LHCN-M2 (cell line): ENCODE data around the gene TANGO2. TPM values are rescaled to one million over a fixed set of nuclear protein-coding genes. Genes with fewer than 3 reads are reported as not detected.

Experiments used
- DNase-seq: peaks from one replicate; pipeline ENCODE4 v3.0.0-alpha.2; 2012; ENCODE audit warnings: low read depth
- total RNA-seq: library from RNA; depleted of rRNA; stranded (reverse); fragments of >200 nt; gene quantifications from 2 replicates; pipeline ENCODE4 v1.2.3, GENCODE V29; 2014

Gene TANGO2
- total RNA-seq, 1 experiment from 2014 or later = 30.8 TPM

DNA sequence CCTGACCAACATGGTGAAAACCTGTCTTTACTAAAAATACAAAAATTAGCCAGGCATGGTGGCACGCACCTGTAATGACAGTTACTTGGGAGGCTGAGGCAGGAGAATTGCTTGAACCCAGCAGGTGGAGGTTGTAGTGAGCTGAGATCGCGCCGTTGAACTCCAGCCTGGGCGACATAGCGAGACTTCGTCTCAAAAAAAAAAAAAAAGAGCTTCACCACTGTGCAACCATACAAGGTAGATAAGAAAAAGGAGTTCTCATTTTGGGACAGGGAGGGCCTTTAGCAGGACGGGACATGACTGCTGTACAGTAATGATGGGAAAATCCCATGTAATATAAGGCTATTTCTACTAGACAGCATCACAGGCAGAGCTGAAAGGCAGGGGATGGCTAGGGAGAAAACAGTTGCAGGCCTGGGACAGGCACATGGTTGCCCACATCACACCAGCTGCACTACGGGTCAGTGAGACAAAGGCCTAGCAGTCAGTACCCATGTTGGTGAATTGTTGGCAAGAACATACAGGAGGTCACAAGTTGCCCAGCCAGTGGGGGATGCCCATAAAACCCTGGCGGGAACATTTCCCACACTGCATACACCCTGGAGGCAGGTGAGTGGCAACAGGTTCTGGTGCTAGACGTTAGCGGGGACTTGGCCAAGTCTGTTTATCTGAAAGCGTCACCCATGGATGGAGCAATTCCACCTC is 5.4 kb downstream of the TANGO2 start:
- no peak for DNase-seq

DNA sequence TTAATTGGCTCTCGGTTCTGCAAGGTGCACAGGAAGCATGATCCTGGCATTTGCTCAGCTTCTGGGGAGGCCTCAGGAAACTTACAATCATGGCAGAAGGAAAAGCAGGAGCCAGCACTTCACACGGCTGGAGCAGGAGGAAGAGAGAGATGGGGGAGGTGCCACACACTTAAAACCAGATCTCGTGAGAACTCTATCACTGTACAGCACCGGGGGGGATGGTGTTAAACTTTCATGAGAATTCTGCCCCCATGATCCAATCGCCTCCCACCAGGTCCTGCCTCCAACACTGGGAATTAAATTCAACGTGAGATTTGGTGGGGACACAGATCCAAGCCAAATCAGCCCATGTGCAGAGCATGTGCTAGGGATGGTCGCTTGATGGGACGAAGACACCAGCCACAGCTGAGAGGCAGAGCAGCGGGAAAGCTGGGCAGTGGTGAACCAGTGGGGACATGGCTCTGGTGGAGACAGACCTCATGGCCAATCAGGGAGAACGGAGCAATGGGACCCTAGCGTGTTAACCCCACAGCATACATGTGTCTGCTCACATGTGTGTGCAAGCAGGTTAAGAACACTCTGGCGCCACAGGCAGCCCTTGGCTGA is 6.2 kb downstream of the TANGO2 start:
- DNase-seq = no peak

DNA sequence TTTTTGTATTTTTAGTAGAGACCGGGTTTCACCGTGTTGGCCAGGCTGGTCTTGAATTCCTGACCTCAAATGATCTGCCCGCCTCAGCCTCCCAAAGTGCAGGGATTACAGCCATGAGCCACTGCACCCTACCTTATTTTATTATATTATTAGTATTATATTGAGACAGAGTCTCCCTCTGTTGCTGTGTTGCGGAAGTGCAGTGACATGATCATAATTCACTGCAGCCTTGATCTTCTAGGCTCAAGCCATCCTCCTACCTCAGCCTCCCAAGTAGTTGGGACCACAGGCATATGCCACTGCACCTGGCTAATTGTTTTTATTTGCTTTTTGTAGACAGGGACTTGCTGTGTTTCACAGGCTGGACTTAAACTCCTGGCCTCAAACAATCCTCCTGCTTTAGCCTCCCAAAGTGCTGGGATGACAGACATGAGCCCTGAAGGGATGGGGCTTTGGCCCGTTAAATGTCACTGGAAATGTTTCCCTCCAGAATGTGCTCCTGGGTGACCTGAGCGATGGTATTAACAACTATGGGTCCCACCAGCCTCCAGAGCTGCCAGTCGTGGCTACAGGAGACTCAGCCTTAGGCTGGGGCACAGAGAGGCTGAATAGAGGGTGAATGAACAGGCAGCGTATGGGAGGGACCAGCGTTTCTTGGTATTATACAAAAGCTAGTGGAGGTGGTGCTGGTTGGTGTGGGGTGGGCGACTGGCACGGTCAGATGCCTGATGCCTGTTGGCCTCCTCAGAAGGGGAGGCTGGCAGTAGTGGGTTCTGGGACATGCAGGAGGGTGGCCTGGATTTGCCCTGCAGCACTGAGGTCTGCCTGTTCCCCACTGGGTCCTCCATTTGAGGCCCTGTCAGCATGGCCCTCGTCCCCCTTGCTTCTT is 7.3 kb downstream of the TANGO2 start:
- DNase-seq = no peak

DNA sequence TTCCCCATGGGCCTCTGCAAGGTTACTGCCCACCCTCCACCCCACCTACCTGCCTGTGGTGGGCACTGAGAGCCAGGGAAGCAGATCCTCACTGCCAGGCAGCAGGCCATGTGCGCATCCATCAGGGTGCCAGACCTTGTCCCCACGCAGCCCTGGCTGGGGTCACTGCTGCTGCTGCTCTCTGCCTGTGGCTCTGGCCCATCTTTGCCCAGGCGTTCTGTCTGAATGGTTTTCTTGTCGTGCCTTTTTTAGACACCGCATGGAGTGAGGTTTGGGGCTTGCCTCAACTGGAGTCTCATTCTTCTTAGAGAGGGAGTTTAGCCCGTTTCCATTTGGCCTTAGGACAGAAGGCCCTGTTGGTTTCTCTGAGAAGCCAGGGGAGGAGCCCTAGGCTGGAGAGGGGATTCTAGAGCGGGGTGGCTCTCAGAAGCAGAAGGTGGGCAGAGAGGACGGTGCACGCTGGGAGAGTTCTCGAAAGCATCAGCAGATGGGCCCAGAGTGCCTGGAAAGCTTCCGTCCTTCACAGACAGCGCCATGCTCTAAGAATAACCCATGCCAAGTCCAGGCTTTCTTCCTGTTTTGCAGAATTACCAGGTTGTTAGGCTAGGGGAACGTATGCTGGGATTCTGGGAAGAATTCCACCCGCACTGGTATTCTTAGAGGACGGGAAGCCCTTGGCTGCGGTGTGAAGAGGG is 8.1 kb downstream of the TANGO2 start:
- no peak for DNase-seq

DNA sequence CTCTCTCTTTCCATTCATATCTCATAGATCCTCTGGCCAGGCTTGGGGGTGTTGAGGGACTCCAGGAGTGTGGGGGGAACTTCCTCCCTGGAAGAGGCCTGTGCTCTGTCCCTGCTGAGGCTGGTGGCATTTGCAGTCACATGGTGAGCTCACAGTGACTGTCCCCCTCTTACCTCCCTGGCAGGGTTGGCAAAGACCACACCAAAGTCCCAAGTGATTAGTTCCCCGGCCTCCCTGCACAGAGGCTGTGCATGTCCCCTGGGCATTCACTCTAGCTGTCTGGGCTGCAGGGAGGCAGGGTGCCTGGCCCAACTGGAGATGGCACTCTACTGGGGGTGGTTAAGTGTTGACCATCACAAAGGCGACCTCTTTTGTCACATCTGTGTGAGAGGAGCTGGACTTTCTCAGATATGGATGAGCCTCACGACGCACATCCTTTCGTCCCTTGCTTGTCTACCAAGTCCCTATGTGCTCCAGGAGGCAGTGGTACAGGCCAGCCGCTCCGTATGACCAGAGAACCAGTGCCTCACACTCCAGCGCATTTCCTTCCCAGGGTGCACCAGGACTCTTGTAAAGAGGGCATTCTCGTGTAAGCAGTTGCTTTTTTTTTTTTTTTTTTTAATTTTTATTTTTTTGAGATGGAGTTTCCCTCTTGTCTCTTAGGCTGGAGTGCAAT is 8.8 kb downstream of the TANGO2 start:
- DNase-seq = no peak

DNA sequence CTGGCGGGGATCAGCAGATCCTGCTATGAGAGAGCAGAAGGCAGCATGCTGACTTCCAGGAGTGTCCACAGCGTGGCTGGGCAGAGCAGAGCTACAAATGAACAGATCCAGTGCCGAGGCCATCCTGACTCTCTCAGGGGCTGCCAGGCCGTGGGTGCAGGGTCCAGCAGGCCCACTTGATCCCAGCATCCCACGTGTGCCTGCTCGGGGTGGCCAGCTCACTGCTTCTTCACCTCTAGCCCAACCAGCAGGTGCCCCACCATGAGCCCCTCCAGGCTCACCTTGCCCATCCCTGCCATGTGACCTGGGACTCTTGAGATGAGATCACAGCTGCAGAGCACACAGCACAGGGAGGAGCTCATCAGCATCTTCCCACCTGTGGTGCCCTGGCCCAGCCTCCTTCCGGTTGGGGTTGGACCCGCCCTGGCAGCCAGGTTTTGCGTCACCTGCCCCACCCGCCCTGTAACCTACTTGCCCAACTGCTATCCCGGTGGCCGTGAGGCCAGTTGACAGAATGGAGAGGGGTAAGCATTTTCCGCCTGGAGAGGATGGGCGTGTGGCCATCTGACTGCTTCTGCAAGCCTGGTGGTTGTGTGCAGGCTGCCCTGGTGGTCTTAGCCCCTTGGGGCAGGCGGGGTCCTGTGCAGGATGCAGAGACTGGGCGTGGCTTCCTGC is 11.0 kb downstream of the TANGO2 start:
- no peak for DNase-seq

DNA sequence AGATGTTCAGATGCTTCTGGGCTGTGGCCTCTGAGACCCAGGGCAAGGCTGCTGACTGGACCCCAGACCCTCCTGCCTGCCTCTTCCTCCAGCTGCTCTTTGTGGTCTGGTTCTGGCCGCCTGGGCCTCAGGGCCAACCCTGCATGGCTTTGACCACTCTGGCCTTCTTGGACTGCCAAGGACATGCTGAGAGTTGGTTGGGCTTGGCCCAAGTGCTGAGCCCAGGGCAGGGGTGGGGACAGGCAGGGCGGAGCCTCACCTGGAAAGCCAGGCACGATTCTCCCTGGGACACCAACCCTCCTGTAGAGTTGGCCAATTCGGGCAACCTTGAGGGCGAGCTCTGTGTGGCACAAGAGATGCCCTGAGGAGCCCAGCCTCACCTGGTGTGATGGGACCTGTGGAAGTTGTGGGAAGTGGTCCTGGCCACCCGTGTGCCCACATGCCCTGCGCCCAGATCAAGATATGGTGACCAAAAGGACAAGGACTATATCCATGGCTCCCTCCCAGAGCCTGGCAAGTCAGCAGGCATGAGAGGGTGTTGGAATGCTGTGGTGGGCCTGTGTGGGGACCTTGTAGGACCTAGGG is 11.6 kb downstream of the TANGO2 start:
- DNase-seq = no peak

DNA sequence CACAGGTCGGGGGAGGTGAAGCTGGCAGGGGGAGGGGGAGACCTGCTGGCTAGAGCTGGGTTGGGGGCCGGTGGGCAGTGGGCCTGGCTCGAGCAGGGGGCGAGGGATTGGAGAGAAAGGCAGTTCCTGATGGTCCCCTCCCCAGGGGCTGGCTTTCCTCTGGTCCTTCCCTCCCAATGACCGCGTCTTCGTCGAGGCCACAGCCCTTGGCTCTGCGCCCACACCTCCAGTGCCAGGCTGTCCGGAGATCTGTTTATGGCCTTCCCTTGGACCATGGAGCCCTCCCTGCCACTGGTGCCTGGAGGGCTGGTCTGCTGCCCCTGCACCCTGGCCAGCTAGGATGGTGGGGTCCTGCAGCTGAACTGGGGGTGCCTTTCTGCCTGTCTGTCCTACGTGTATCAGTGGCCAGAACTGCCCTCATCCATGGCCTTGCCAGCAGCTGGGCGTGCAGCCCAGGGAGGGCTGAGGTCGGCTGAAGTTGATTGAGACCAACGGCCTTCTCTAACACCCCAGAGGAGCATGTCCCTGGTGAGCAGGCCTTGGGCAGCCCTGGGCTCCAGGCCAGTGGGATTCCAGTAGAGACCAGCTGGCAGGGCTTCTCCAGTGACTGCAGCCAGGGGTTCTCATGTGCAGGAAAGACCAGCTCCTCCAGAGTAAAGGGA is 12.3 kb downstream of the TANGO2 start:
- no peak for DNase-seq

DNA sequence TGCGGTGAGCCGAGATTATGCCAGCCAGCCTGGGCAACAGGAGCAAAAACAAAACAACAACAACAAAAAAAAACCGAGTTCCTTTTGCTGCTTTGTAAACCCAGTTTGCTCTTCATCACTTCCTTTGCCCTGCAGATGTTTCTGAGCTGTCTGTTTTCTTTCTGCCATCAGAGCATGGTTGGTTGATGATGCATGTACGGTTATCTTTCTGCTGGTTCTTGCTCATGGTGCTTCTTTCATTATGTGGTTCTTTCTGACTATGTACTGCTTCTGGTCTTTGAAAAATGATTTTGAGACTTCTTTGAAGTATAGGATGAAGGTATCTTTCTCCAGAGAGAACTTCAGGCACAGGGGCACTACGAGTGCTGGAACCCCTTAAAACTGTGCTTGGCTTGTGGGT is 13.2 kb downstream of the TANGO2 start:
- DNase-seq = no peak

DNA sequence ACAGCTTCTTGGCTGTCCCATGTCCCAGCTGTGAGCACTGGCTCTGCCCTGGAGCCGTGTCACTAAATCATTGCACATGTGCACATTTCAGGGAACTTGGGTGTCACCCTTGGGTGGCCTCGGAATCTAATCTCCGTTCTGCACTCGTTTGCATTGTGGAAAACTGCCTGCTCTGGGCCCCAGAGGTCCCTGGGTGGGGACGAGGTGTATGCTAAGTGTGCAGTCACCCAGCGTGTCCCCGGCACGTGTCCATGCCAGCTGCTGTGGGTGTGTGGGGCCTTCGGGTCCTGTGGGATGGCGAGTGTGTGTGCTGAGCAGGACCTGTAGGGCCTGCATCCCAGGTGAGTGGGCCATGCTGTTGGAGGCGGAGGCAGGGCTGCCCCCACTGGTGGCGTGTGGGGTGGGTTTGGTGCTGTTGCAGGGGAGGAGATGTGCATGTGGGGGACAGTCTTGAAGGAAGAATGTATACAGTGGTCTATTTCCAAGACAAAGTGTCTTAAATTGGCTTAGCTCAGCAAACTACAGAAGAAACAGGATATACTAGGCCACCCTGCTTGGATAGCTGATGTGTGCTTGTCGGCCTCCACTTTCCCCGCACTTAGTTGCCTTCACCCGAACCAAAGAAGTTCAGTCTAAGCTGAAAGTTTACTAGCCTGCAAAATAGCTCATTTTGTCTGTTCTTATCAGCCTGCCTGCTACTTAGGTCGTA is 14.6 kb downstream of the TANGO2 start:
- no peak for DNase-seq

DNA sequence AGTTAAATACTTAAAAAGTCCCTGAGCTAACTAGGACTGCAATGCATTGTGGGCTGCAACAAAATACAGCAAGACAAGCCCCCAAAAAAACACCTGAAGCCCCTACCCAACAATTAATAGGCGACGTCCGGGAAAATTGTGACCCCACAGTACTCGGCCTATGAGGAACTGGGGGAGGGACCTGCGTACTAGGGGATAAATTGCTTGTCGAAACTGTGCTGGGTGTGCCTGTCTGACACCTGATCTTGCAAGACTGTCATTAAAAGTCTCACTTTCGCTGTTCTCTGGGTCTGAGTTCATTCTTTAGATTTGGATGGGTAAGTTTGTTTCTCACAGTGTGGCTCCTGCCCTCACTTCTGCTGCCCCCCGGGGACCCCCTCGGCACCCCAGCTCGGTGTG is 15.2 kb downstream of the TANGO2 start:
- DNase-seq = no peak

DNA sequence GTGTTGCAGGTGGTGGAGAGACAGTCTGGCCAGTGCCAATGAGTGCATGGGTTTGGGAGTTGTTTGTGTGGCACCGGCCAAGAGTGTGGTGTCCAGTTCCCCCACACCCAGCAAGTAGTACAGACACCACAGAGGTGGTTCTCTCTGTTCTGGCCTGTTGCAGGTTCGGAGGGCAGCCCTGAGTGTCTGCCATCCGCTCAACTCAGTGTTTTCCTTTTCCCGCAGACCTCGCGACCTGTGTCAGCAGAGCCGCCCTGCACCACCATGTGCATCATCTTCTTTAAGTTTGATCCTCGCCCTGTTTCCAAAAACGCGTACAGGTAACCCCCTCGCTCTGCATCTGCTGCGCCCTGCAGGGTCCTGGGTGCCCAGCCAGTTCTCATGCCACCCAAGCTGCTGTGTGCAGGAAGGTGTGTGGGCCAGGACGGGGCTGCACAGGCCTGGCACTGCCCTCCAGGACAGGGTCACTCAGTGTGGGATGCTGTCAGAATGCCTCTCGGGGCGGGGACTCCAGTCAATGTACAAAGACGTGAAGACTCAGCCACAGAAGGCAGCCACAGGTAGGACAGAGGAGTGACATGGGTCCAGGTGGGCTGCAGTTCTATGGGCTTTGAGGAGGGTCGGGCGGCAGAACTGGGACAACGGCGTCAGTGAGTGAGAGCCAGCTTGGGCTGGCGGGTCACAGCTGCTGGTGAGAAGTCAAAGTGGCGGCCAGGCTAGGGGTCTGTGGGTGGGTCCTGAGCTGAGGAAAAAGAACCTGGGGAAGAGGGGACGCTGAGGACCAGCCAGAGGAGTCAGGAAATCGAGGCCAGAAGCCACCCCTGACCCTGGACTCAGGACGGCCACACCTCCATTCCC is 15.9 kb downstream of the TANGO2 start:
- no peak for DNase-seq

DNA sequence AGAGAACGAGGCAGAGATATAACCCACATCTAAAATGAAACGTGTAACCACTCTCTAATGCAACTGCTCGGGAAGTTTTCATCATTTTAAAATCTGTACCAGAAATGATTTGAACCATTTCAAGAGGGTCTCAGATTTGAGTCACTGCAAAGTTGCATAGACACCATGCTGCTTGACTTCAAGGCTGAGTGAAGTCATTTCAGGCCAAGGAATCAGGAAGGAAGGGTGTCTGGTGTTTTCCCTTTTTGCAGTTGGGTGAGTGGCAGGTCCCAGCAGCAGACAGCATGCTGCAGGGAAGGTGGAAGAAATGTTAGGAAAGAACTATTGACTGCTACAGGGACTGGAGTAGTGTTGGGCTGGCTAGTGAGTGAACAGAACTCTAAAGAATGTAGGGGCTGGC is 16.5 kb downstream of the TANGO2 start:
- no peak for DNase-seq

DNA sequence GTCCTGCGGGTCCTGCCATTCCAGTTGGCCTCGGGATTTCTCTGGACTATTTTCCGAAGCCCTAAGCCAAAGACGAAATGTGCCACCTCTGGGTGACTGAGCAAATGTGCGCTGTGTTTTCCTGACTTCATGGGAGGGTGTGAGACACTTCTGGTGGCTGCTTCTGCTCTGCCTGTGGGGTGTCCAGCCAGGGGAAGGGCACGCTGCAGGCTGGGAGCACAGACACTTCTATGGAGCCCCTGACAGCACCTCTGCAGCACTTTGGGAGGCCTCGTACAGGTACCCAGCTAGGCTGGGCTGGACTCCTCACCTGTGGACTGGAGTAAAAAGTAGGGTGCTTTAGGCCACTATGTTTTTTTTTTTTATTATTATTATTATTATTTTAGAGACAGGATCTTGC is 17.7 kb downstream of the TANGO2 start:
- no peak for DNase-seq

DNA sequence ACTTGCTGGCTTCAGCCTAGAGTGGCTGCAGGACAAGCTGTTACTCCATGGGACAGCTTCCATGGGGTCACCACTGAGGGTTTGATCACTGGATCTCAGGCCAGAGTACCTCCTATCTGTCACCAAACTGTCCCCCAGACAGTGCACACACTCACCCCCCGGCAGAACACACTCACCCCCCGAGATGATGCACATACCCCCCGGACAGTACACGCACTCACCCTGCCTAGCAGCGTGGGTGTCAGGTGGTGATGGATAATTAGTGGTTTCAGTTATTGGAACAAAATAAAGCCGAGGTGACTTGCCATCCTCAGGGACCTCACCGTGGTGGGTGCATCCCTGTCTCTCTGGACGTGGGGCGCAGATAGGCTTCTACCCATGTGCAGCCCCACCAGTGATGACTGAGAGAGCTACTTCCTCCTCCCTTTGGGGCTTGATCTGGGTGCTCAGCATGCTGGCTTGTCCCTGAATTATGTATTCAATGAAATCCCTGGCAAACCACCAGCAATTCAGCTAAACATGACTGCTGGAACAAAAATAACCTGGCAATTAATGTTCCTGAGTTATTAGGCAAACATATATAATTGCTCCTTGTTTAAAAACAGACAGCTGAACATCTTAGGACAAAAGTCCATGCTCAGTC is 18.9 kb downstream of the TANGO2 start:
- no peak for DNase-seq

DNA sequence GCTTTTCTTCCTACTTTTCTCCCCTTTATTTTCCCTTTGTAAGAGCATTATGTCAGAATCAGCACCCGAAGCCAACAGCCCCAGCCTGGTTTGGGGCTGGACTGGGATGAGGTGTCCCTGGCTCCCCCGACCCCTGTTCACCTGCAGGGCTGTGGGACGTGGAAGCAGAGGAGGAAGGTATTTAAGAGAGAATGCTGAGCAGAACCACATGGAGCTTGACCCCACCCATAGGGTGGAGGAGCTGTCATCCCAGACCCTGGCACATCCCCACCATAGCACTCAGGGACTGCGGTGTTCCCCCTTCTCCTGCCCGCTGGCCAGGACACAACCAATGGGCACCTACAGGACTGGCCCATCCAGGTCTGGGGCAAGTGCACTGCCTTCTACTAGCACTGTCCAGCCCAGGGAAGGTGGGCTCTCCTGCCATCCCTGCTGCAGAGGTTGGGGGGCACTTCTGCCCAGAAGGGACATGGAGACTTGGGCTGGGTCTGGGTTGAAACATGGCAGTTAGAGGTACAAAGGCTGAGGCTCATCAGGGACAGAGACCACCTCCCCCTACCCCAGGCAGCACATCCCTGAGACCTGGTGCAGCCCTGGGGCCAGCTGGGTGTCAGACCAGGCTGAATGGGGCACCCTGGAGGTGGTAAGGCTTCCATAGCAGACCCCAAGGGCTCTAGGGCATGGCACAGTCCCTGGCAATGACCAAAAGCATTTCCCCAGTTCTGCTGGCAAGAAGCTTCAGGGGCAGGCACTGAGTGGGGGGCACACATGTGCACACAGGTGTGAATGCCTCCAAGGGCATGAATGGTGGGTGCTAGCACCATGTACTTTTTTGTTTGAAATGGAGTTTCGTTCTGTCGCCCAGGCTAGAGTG is 19.7 kb downstream of the TANGO2 start:
- no peak for DNase-seq
